ENCODE results near the gene TSPAN14.

Gene TSPAN14

GRCh38 chr10:80457554-80458262, 3.6 kb downstream of the TSPAN14 start:
- peak; percentile 8 for DNase-seq

- DNase-seq = peak; percentile 3
Measured at GRCh38 chr10:80458263-80458625, 4.1 kb downstream of the TSPAN14 start.

GRCh38 chr10:80458638-80459037, 4.5 kb downstream of the TSPAN14 start:
- DNase-seq = peak; percentile 0

GRCh38 chr10:80459047-80459865, 5.1 kb downstream of the TSPAN14 start:
- peak; percentile 48 for DNase-seq

- no peak for DNase-seq
Measured at GRCh38 chr10:80460399-80461207, 6.5 kb downstream of the TSPAN14 start.

- DNase-seq = no peak
Measured at GRCh38 chr10:80461208-80462183, 7.4 kb downstream of the TSPAN14 start.

GRCh38 chr10:80462299-80462980, 8.3 kb downstream of the TSPAN14 start:
- DNase-seq = no peak

GRCh38 chr10:80462981-80463741, 9.1 kb downstream of the TSPAN14 start:
- no peak for DNase-seq

- DNase-seq = no peak
Measured at GRCh38 chr10:80463868-80464267, 9.8 kb downstream of the TSPAN14 start.

GRCh38 chr10:80464557-80465450, 10.7 kb downstream of the TSPAN14 start:
- DNase-seq = peak; percentile 39

GRCh38 chr10:80465451-80465835, 11.3 kb downstream of the TSPAN14 start:
- DNase-seq = no peak

- DNase-seq = peak; percentile 58
Measured at GRCh38 chr10:80465839-80466590, 11.9 kb downstream of the TSPAN14 start.

- no peak for DNase-seq
Measured at GRCh38 chr10:80466724-80467326, 12.7 kb downstream of the TSPAN14 start.

GRCh38 chr10:80468002-80468401, 13.9 kb downstream of the TSPAN14 start:
- DNase-seq = peak; percentile 60

GRCh38 chr10:80468806-80469421, 14.8 kb downstream of the TSPAN14 start:
- DNase-seq = no peak

GRCh38 chr10:80470266-80470665, 16.2 kb downstream of the TSPAN14 start:
- DNase-seq = no peak

GRCh38 chr10:80471001-80471400, 16.9 kb downstream of the TSPAN14 start:
- DNase-seq = peak; percentile 43

- peak; percentile 54 for DNase-seq
Measured at GRCh38 chr10:80471715-80472233, 17.7 kb downstream of the TSPAN14 start.

All from activated naive CD4-positive, alpha-beta T cell treated with anti-CD3 and anti-CD28 coated beads, Interleukin-2, amount 50 U/mL, for 16 hours (primary cell).